Fibroblast of pulmonary artery (primary cell): ENCODE measurements around the gene KCNQ5.
A peak's percentile ranks its signal among the peaks of the same experiment; 100 is the strongest.

Experiments
- DNase-seq: peaks from one replicate; pipeline ENCODE4 v3.0.0-alpha.2; 2010; ENCODE audit warnings: low read depth
- H3K4me3 ChIP-seq: replicated peaks from 2 replicates; pipeline ENCODE4 v1.5.1; 2011; ENCODE audit warnings: low read depth, mild to moderate bottlenecking, control low read depth, low read length, moderate library complexity
- CTCF ChIP-seq: IDR thresholded peaks from 2 replicates; pipeline ENCODE4 v1.5.1; 2011; ENCODE audit warnings: mild to moderate bottlenecking, control low read depth, low read length, inconsistent platforms; ENCODE audit errors: missing control alignments

Gene KCNQ5

DNA sequence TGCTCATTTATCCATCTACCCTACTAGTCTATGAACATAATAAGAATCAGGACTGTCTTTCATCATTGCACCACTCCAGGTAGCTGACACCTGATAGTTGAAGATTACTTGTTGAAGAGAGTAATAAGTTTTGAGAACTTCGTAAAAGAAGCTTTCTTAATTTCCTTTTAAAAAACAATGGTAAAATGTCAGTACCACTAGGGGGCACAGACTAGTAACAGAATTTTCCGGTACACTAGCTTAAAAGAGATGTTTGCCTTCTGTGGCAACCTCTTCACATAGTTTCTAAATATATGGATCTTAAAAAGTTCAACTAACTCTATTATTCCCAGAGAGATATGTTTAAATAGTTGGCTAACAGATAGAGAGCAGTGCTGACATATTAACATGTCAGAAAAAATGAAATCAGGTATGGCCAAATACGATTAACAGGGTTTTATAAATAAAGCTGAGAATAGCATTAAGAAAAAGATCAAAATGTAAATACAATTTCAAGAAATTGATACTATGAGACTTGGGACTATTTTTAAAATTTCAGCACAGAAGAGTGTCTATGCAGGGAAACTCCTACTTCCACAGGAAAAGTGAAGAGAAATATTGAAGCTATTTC is 5.4 kb upstream of the KCNQ5 start:
- H3K4me3 ChIP-seq, result no peak overlapping the region
- peak; percentile 67 for TF ChIP-seq CTCF
- peak; percentile 77 for DNase-seq

DNA sequence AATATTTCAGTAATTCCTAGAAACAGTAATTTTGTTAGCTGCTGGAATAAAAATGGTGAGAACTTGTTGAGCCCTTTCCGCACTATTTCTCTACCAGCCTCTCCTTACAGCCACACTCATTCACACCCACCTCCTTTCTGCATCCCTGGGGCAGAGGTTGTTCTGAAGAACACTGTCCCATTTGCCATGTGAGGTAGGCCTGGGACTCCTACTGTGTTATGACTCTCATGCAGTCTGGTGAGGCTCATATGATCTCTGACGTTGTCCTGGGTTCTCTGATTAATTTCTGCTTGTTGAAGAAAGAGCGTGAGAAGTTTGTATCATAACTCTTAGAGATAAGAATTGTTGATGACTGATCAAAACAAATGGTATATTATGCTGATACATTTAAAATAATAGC is 4.1 kb upstream of the KCNQ5 start:
- TF ChIP-seq CTCF, result no peak
- no peak for DNase-seq
- no peak overlapping the region for H3K4me3 ChIP-seq

DNA sequence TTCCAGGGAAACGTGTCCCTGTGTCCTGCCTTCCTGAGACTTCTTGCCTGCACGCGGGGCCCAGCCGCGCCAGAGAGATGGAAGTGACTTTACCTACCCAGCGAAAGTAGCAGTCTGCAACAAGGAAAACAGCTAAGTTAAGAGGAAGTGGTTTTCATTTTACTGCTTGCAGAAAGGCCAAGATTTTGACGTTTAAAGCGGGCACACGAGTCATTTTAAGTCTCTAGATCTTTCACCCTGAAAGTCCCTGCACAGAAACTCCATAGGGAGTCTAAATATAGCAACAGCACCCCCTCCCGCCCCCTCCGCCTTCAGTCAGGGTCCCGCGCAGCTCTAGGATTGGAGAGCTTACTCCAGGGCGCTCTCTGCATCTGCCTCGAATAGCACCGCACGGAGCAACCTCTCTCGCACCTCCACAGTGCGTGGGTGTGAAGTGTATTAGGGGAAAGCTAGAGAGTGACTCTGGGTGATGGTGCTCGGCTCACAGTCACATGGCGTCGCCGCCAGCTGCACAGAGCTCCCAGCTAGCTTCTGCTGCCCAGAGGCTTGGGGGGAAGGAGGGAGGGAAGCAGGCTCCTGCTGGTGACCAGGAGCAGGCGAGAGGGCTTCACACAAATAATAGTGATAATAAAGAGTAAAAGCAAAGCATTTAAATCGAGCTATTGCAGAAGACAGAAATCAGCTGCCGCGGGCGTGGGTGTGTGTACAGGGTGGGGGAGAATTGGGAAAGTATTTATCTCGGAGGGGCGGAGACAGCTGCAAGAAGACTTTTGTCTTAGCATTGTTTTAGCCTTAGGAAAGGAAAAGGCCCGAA is 1.8 kb upstream of the KCNQ5 start:
- no peak for TF ChIP-seq CTCF
- H3K4me3 ChIP-seq, result peak overlapping the region; percentile 67
- peak; percentile 35 for DNase-seq

DNA sequence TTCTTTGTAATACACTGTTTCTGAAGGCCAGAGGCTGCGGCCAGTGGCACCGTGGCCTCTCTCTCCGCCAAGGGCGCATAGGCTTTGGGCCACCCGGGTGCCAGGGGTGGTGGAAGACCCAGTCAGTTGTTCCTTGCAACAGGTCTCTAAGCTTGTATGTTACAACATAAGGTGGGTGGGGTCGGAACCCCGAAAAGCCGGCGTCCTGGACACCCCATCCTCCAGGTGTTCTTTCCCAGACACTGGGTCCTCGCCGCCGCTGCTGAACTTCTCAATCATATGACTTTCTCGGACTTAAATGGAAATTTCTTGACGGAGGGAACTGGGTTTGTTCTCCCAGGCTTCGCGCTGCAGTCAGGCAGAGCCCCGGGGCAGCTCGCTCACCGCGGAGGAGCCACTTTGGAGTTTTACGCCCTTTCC is 983 bp upstream of the KCNQ5 start:
- TF ChIP-seq CTCF, result no peak
- peak overlapping the region; percentile 67 for H3K4me3 ChIP-seq
- DNase-seq, result no peak

GRCh38 chr6:72622094-72622940 is 453 bp downstream of the KCNQ5 start:
- peak overlapping the region; percentile 67 for H3K4me3 ChIP-seq
- TF ChIP-seq CTCF, result no peak
- DNase-seq, result peak; percentile 43

GRCh38 chr6:72623808-72624207 is 1.9 kb downstream of the KCNQ5 start:
- no peak for TF ChIP-seq CTCF
- H3K4me3 ChIP-seq, result no peak overlapping the region
- peak; percentile 20 for DNase-seq
